Smooth muscle cell (in vitro differentiated cells): ENCODE measurements around the gene TNS1. TPM values are rescaled to one million over a fixed set of nuclear protein-coding genes. Genes with fewer than 3 reads are reported as not detected.

Source experiments
- DNase-seq: peaks from one replicate; lab custom pipeline; 2025; ENCODE audit not compliant: unreplicated experiment; lab: John Stamatoyannopoulos, UW
- H2AFZ ChIP-seq: fragments of 200-600 bp; sonication (generic); 2 replicates; pipeline ENCODE4 v1.6.0; 2016; ENCODE audit warnings: antibody characterized with exemption, low read depth, mild to moderate bottlenecking
- H3F3A ChIP-seq: fragments of 200-600 bp; sonication (generic); 2 replicates; pipeline ENCODE4 v1.6.0; 2017; ENCODE audit warnings: antibody characterized with exemption, low read depth
- H3K27ac ChIP-seq: fragments of 200-600 bp; sonication (generic); 2 replicates; pipeline ENCODE4 v1.5.1; 2016; ENCODE audit warnings: low read depth, mild to moderate bottlenecking
- H3K27me3 ChIP-seq: fragments of 200-600 bp; sonication (generic); 2 replicates; pipeline ENCODE4 v1.6.1; 2016; ENCODE audit warnings: low read depth, mild to moderate bottlenecking
- H3K36me3 ChIP-seq: fragments of 200-600 bp; sonication (generic); 2 replicates; pipeline ENCODE4 v1.5.1; 2016; ENCODE audit warnings: low read depth
- H3K4me1 ChIP-seq: fragments of 200-600 bp; sonication (generic); 2 replicates; pipeline ENCODE4 v1.5.1; 2016; ENCODE audit warnings: low read depth
- H3K4me2 ChIP-seq: fragments of 200-600 bp; sonication (generic); 2 replicates; pipeline ENCODE4 v1.6.0; 2016; ENCODE audit warnings: mild to moderate bottlenecking
- H3K4me3 ChIP-seq: fragments of 200-600 bp; sonication (generic); 2 replicates; pipeline ENCODE4 v1.5.1; 2016; ENCODE audit warnings: mild to moderate bottlenecking
- H3K79me2 ChIP-seq: fragments of 200-600 bp; sonication (generic); 2 replicates; pipeline ENCODE4 v1.6.0; 2016; ENCODE audit warnings: low read depth, mild to moderate bottlenecking
- H3K9ac ChIP-seq: fragments of 200-600 bp; sonication (generic); 2 replicates; pipeline ENCODE4 v1.6.0; 2016; ENCODE audit warnings: low read depth
- H3K9me3 ChIP-seq: fragments of 200-600 bp; sonication (generic); replicated peaks from 2 replicates; pipeline ENCODE4 v1.5.1; 2016; ENCODE audit warnings: low read depth
- H4K20me1 ChIP-seq: fragments of 200-600 bp; sonication (generic); 2 replicates; pipeline ENCODE4 v1.6.0; 2016; ENCODE audit warnings: low read depth
- WGBS: methylation state at CpG from one replicate; pipeline ENCODE4 v1.1.7; 2016; ENCODE audit warnings: low lambda C conversion rate; 5-methylcytosine and 5-hydroxymethylcytosine counted together
- polyA plus RNA-seq: library from polyadenylated mRNA; unstranded; fragments of >200 nt; fragmentation: Nextera tagmentation; extraction: Ambion mirVana; gene quantifications from 2 replicates; pipeline ENCODE4 v1.2.1, GENCODE V29; 2016
- total RNA-seq: library from RNA; depleted of rRNA; stranded (reverse); fragments of >200 nt; gene quantifications from 2 replicates; pipeline ENCODE4 v1.2.3, GENCODE V29; 2014
- TF ChIP-seq, protein P1 (sequence below): fragments of 200-600 bp; sonication (generic); IDR thresholded peaks from 2 replicates; pipeline ENCODE4 v1.5.1; 2017; ENCODE audit warnings: borderline replicate concordance, mild to moderate bottlenecking, antibody characterized with exemption; ENCODE audit not compliant: insufficient read depth, poor library complexity, severe bottlenecking

TNS1 gene
- total and polyA plus RNA-seq, 2 experiments from 2014 or later = 52.3 to 61.5 TPM

DNA sequence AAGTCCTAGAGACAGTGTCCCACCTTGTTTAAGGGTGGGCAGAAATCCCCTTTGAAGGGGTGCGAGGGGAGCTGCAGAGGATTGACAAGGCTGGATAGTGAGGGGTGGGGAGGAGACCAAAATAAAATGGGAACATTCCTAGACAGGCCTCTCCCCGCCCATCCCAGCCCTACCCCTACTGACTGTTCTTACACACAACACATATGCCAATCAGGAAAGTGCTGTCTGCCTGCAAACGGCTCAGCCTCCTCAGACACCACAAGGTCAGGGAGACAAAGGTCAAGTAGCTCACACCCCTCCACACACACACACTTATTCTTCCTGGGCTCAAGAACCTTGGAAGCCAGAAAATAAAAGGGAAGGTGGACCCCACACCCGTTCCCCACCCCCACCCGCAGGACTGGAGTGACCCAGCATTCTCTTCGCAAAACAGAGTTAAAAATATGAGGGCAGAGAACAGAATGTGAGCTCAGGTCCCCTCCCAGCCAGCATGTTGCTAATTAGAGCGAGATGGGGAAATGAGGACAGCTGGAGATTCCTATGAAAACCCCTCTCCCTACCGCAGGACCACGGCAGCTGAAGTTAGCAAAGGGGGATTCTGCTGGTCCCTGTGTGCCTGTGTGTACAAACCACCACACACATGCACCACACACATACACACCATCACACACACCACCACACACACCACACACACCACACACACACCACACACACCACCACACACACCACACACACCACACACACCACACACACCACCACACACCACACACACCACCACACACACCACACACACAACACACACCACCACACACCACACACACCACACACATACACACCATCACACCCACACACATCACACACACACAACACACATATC is 197.8 kb downstream of the TNS1 start:
- 84% methylated on average over 9 of the region's 9 CpGs for WGBS
- Histone ChIP-seq H3K4me2 (no peak overlapping the region), H3K79me2 (no peaks in the 10 kb centered on the region), H3K4me3 (no peak overlapping the region), H3K4me1 (no peaks in the 10 kb centered on the region), H3K27me3 (no peaks in the 10 kb centered on the region), H3K36me3 (peaks cover 8% of the 10 kb centered on the region), H4K20me1 (peaks cover 84% of the 10 kb centered on the region), H3F3A (peaks cover 20% of the 10 kb centered on the region), H2AFZ (no peak overlapping the region), H3K9me3 (no peaks in the 10 kb centered on the region), H3K9ac (no peak overlapping the region), H3K27ac (no peak overlapping the region)
- no peak for DNase-seq
- TF ChIP-seq, protein P1, sequence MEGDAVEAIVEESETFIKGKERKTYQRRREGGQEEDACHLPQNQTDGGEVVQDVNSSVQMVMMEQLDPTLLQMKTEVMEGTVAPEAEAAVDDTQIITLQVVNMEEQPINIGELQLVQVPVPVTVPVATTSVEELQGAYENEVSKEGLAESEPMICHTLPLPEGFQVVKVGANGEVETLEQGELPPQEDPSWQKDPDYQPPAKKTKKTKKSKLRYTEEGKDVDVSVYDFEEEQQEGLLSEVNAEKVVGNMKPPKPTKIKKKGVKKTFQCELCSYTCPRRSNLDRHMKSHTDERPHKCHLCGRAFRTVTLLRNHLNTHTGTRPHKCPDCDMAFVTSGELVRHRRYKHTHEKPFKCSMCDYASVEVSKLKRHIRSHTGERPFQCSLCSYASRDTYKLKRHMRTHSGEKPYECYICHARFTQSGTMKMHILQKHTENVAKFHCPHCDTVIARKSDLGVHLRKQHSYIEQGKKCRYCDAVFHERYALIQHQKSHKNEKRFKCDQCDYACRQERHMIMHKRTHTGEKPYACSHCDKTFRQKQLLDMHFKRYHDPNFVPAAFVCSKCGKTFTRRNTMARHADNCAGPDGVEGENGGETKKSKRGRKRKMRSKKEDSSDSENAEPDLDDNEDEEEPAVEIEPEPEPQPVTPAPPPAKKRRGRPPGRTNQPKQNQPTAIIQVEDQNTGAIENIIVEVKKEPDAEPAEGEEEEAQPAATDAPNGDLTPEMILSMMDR = no peak

DNA sequence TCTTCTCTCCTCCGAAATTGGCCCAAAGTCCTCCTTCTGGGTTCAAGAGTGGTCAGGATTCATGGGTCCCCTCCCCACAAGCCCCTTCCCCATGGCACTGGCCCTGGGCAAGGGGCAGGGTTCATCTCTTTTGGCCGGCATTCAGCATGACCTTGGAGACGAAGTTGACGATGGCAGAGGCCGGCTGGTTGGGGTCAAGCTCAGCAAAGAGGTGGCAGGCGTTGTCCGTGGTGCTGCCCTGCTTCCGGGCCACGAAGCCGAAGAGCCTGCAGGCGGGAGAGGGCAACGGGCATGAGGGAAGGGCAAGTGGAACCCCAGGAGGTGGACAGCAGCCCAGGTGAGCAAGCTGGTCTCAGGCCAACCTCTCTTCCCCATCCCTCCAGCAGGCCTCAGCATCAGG is 198.5 kb downstream of the TNS1 start:
- no peak overlapping the region for H3K27ac ChIP-seq
- no peak overlapping the region for H2AFZ ChIP-seq
- no peak overlapping the region for H3K9ac ChIP-seq
- H3K4me1 ChIP-seq = no peaks in the 10 kb centered on the region
- H3K4me2 ChIP-seq = no peak overlapping the region
- peaks cover 8% of the 10 kb centered on the region for H3K36me3 ChIP-seq
- no peak overlapping the region for H3K4me3 ChIP-seq
- H4K20me1 ChIP-seq = peaks cover 85% of the 10 kb centered on the region
- WGBS = 75% methylated on average over 12 of the region's 12 CpGs
- TF ChIP-seq, protein P1 = no peak
- peaks cover 20% of the 10 kb centered on the region for H3F3A ChIP-seq
- DNase-seq = no peak
- no peaks in the 10 kb centered on the region for H3K27me3 ChIP-seq
- H3K9me3 ChIP-seq = no peaks in the 10 kb centered on the region
- no peaks in the 10 kb centered on the region for H3K79me2 ChIP-seq

DNA sequence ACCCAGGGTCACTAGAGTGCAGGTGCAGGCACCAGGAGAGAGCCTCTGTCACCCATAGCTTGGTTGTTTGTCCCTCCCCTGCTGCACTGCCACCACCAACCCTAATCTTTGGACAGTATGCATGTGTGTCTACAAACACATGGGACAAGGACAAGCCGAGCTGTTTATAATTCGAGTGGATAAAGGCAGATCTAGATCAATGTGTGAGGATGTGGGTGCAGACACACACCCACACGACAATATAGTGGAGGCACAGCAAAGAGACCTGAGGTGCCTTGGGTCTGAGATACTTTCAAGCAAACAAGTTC is 199.2 kb downstream of the TNS1 start:
- H3K36me3 ChIP-seq = peaks cover 8% of the 10 kb centered on the region
- no peaks in the 10 kb centered on the region for H3K27me3 ChIP-seq
- H3K9me3 ChIP-seq = no peaks in the 10 kb centered on the region
- H3K79me2 ChIP-seq = no peaks in the 10 kb centered on the region
- TF ChIP-seq, protein P1 = no peak
- H3K4me2 ChIP-seq = no peak overlapping the region
- H3K9ac ChIP-seq = no peak overlapping the region
- H2AFZ ChIP-seq = no peak overlapping the region
- H3K4me3 ChIP-seq = no peak overlapping the region
- peaks cover 89% of the 10 kb centered on the region for H4K20me1 ChIP-seq
- H3K4me1 ChIP-seq = no peaks in the 10 kb centered on the region
- no peak for DNase-seq
- H3F3A ChIP-seq = peaks cover 23% of the 10 kb centered on the region
- H3K27ac ChIP-seq = no peak overlapping the region
- 91% methylated on average over 3 of the region's 3 CpGs for WGBS
